SW 1271 (cell line): ENCODE measurements around the gene PCDHGA6.
"Not testable (repeated sequence)": the region's sequence is repeated elsewhere in the genome, so short reads cannot be mapped to it uniquely, and the experiment has no call there.

Experiments used
- DNase-seq, 2 experiments: peaks; one replicate each; lab custom pipeline; 2025; lab: John Stamatoyannopoulos, UW

PCDHGA6 gene

DNA sequence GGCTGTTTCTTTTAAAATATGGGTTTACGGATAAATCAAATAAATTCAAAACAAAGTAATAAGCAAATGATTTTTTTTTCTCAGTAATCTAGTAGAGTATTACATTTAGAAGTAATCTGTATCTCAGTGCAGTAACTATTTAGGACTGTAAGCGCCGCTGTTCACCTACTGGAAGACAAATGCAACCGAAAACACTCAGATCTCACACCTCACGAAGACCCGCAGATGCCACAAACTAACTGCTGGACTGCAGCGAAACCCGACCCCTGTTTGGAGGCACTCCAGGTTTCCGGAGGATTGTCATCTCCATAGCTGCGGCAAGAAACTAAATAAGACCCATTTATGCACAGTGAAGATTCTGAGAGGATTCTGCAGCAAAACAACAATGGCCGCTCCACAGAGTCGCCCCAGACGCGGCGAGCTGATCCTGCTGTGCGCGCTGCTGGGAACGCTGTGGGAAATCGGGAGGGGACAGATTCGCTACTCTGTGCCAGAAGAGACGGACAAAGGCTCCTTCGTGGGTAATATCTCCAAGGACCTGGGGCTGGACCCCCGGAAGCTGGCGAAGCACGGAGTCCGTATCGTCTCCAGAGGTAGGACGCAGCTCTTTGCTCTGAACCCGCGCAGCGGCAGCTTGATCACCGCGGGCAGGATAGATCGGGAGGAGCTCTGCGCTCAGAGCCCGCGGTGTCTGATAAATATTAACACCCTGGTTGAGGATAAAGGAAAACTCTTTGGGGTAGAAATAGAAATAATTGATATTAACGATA lies 18.9 kb downstream of the PCDHGA6 start, which contains the start of gene PCDHGA8:
Gene PCDHGA8, plus strand, starts transcription at position 205 of the 770 bp plus-strand sequence. Its CDS starts 181 bp downstream, at position 386.
- DNase-seq, result peak in 1 of 2 experiments; percentile 52

DNA sequence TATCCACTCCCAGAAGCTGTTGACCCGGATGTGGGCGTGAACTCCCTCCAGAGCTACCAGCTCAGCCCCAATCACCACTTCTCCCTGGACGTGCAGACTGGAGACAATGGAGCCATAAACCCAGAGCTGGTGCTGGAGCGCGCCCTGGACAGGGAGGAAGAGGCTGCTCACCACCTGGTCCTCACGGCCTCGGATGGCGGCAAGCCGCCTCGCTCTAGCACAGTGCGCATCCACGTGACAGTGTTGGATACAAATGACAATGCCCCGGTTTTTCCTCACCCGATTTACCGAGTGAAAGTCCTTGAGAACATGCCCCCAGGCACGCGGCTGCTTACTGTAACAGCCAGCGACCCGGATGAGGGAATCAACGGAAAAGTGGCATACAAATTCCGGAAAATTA lies 19.6 kb downstream of the PCDHGA6 start:
- no peak for DNase-seq

DNA sequence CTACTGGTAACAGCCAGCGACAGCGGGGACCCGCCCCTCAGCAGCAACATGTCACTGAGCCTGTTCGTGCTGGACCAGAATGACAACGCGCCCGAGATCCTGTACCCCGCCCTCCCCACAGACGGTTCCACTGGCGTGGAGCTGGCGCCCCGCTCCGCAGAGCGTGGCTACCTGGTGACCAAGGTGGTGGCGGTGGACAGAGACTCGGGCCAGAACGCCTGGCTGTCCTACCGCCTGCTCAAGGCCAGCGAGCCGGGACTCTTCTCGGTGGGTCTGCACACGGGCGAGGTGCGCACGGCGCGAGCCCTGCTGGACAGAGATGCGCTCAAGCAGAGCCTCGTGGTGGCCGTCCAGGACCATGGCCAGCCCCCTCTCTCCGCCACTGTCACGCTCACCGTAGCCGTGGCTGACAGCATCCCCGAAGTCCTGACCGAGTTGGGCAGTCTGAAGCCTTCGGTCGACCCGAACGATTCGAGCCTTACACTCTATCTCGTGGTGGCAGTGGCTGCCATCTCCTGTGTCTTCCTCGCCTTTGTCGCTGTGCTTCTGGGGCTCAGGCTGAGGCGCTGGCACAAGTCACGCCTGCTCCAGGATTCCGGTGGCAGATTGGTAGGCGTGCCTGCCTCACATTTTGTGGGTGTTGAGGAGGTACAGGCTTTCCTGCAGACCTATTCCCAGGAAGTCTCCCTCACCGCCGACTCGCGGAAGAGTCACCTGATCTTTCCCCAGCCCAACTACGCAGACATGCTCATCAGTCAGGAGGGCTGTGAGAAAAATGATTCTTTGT lies 20.9 kb downstream of the PCDHGA6 start:
- not testable (repeated sequence) for DNase-seq

DNA sequence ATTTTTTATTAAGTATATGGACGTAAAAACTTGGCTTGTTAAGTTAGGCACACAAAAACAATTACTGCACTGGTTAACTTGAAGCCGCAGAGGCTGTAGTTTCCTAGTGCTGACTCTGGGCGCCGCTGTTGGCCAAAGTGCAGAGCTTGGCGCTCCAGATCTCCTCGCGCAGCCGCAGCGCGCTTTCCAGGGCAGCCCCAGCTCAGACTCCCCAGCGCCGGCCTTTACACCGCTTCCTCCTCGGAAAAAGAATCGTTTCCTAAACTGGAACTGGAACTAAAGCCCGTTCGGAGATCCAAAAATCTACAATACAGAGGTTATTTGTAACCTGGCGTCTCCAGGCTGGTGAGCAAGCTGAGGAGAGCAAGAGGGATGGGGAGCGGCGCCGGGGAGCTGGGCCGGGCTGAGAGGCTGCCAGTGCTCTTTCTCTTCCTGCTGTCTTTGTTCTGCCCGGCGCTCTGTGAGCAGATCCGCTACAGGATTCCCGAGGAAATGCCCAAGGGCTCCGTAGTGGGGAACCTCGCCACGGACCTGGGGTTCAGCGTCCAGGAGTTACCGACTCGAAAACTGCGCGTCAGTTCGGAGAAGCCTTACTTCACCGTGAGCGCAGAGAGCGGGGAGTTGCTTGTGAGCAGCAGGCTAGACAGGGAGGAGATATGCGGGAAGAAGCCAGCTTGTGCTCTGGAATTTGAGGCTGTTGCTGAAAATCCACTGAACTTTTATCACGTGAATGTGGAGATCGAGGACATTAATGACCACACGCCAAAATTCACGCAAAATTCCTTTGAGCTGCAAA lies 24.3 kb downstream of the PCDHGA6 start, which contains the start of gene PCDHGB5:
Gene PCDHGB5, plus strand, starts transcription at position 192 of the 796 bp plus-strand sequence. Its CDS starts 181 bp downstream, at position 373.
- peak in 1 of 2 experiments; percentile 48 for DNase-seq

DNA sequence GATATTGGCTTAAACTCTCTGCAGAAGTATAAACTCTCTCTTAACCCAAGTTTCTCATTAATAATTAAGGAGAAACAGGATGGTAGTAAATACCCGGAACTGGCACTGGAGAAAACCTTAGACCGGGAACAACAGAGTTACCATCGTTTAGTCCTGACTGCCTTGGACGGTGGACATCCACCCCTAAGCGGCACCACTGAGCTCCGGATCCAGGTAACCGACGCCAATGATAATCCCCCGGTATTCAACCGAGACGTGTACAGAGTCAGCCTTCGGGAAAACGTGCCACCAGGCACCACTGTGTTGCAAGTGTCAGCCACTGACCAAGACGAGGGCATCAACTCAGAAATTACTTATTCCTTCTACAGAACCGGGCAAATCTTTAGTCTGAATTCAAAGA lies 24.9 kb downstream of the PCDHGA6 start:
- DNase-seq, result no peak

DNA sequence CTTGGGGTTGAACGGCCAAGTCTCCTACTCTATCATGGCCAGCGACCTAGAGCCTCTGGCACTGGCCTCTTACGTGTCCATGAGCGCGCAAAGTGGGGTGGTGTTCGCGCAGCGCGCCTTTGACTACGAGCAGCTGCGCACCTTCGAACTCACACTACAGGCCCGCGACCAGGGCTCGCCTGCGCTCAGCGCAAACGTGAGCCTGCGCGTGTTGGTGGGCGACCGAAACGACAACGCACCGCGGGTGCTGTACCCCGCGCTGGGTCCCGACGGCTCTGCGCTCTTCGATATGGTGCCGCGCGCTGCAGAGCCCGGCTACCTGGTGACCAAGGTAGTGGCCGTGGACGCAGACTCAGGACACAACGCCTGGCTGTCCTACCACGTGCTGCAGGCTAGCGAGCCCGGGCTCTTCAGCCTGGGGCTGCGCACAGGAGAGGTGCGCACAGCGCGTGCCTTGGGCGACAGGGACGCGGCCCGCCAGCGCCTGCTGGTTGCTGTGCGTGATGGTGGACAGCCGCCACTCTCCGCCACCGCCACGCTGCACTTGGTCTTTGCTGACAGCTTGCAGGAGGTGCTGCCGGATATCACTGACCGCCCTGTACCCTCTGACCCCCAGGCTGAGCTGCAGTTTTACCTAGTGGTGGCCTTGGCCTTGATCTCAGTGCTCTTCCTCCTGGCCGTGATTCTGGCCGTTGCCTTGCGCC lies 26.0 kb downstream of the PCDHGA6 start:
- DNase-seq, result no peak

DNA sequence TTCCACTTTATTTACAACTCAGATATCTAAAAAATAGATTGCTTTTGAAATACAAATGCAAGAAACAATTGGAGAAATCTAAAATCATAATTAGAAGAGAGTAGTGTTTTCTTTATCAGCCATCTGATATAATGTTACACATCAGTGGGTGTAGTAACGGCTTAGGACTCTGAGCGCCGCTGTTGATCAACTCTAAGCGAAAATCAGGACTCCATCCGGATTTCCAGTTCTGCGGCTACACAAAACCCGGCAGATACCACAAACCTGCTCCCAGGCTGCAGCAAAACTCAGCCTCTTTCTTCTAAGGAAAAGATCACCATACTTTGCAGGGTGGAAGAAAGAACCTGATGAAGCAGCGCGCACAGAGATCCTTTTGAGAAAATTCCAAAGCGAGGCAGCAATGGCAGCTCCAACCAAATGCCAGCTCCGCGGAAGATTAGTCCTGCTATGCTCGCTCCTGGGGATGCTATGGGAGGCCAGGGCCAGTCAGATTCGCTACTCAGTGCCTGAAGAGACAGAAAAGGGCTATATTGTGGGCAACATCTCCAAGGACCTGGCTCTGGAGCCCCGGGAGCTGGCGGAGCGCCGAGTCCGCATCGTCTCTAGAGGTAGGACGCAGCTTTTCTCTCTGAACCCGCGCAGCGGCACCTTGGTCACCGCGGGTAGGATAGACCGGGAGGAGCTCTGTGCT lies 29.0 kb downstream of the PCDHGA6 start, which contains the start of gene PCDHGA9:
Gene PCDHGA9, plus strand, starts transcription at position 226 of the 691 bp plus-strand sequence. Its CDS starts 175 bp downstream, at position 401.
- DNase-seq, result no peak

DNA sequence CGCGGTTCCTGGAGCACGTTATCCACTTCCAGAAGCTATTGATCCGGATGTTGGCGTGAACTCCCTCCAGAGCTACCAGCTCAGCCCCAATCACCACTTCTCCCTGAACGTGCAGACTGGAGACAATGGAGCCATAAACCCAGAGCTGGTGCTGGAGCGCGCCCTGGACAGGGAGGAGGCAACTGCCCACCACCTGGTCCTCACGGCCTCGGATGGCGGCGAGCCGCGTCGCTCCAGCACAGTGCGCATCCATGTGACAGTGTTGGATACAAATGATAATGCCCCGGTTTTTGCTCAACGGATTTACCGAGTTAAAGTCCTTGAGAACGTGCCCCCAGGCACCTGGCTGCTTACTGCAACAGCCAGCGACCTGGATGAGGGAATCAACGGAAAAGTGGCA lies 29.7 kb downstream of the PCDHGA6 start:
- DNase-seq, result no peak

DNA sequence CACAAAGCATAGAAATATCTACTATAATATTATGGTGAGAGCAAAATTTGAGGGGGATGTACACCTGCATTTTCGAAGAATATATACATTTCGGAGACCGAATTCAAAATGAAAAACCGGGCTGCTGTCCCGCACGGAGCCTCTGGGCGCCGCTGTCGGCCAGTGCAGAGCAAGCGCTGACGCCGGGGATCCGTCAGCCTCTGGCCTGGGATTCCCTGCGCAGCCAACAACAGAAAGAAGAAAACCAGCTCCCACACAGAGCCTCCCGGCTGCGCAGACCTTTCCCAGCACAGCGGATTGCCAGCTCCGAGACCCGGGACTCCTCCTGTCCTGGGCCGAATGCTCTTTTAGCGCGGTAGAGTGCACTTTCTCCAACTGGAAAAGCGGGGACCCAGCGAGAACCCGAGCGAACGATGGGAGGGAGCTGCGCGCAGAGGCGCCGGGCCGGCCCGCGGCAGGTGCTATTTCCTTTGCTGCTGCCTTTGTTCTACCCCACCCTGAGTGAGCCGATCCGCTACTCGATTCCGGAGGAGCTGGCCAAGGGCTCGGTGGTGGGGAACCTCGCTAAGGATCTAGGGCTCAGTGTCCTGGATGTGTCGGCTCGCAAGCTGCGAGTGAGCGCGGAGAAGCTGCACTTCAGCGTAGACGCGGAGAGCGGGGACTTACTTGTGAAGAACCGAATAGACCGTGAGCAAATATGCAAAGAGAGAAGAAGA lies 34.3 kb downstream of the PCDHGA6 start, which contains the start of gene PCDHGB6:
Gene PCDHGB6, plus strand, starts transcription at position 232 of the 716 bp plus-strand sequence. Its CDS starts 182 bp downstream, at position 414.
- DNase-seq, result not testable (repeated sequence)

DNA sequence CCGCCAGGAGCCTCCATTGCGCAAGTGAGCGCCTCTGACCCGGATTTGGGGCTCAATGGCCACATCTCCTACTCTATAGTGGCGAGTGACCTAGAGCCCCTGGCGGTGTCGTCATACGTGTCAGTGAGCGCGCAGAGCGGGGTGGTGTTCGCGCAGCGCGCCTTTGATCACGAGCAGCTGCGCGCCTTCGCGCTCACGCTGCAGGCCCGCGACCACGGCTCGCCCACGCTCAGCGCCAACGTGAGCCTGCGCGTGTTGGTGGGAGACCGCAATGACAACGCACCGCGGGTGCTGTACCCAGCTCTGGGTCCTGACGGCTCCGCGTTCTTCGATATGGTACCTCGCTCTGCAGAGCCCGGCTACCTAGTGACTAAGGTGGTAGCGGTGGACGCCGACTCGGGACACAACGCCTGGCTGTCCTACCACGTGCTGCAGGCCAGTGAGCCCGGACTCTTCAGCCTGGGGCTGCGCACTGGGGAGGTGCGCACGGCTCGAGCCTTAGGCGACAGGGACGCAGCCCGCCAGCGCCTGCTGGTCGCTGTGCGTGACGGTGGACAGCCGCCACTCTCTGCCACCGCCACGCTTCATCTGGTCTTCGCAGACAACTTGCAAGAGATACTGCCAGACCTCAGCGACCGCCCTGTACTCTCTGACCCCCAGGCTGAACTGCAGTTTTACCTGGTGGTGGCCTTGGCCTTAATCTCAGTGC lies 36.1 kb downstream of the PCDHGA6 start:
- DNase-seq, result no peak

DNA sequence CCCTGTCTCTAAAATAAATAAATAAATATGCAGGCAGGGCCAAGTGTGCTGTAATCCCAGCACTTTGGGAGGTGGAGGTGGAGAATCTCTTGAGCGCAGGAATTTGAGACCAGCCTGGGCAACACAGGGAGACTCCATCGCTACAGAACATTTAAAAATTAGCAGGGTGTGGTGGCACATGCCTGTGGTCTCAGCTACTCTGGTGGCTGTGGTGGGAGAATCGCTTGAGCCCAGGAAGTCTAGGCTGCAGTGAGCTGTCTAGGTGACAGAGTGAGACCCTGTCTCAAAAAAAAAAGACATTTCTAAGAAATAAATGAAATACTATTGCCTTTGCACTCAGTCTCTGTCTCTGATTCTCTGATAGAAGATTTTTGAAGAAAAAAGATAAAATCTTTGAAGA lies 37.9 kb downstream of the PCDHGA6 start:
- DNase-seq, result no peak

DNA sequence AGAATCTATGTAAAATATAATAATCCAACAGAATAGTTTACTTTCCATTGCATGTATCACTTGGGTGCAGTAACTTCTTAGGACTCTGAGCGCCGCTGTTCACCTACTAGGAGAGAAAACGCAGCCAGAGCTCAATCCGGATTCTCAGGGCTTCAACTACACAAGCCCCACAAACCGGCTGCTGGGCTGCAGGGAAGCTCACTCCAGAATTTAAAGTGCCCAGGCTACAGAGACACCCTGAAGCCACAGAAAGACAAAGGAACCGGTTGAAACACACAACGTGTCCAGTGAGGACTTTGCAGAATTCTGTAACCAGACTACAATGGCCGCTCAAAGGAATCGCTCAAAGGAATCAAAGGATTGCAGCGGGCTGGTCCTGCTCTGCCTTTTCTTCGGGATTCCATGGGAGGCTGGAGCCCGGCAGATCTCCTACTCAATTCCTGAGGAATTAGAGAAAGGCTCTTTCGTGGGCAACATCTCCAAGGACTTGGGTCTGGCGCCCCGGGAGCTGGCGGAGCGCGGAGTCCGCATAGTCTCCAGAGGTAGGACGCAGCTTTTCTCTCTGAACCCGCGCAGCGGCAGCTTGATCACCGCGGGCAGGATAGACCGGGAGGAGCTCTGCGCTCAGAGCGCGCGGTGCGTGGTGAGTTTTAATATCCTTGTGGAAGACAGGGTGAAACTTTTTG lies 39.3 kb downstream of the PCDHGA6 start, which contains the start of gene PCDHGA10:
Gene PCDHGA10, plus strand, starts transcription at position 134 of the 686 bp plus-strand sequence. Its CDS starts 189 bp downstream, at position 323.
- DNase-seq, result no peak

DNA sequence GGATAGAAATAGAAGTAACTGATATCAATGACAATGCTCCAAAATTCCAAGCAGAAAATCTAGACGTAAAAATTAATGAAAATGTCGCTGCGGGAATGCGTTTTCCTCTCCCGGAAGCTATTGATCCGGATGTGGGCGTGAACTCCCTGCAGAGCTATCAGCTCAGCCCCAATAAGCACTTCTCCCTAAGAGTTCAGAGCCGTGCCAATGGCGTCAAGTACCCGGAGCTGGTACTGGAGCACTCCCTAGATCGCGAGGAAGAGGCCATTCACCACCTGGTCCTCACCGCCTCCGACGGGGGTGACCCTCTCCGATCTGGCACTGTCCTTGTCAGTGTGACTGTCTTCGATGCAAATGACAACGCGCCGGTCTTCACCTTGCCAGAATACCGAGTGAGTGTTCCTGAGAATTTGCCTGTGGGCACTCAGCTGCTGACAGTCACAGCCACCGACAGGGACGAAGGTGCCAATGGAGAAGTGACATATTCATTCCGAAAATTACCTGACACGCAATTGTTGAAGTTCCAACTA lies 39.9 kb downstream of the PCDHGA6 start:
- DNase-seq, result no peak

DNA sequence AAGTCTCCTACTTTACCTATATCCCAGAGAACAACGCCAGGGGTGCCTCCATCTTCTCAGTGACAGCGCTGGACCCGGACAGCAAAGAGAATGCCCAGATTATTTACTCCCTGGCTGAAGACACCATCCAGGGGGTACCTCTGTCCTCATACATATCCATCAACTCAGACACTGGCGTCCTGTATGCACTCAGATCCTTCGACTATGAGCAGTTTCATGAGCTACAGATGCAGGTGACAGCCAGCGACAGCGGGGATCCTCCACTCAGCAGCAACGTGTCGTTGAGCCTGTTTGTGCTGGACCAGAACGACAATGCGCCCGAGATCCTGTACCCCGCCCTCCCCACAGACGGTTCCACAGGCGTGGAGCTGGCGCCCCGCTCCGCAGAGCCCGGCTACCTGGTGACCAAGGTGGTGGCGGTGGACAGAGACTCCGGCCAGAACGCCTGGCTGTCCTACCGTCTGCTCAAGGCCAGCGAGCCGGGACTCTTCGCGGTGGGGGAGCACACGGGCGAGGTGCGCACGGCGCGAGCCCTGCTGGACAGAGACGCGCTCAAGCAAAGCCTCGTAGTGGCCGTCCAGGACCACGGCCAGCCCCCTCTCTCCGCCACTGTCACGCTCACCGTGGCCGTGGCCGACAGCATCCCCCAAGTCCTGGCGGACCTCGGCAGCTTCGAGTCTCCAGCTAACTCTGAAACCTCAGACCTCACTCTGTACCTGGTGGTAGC lies 41.0 kb downstream of the PCDHGA6 start:
- DNase-seq, result not testable (repeated sequence)

DNA sequence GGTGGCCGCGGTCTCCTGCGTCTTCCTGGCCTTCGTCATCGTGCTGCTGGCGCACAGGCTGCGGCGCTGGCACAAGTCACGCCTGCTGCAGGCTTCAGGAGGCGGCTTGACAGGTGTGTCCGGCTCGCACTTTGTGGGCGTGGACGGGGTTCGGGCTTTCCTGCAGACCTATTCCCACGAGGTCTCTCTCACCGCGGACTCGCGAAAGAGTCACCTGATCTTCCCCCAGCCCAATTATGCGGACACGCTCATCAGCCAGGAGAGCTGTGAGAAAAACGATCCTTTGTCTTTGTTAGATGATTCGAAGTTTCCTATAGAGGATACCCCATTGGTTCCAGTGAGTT lies 41.6 kb downstream of the PCDHGA6 start:
- not testable (repeated sequence) for DNase-seq

DNA sequence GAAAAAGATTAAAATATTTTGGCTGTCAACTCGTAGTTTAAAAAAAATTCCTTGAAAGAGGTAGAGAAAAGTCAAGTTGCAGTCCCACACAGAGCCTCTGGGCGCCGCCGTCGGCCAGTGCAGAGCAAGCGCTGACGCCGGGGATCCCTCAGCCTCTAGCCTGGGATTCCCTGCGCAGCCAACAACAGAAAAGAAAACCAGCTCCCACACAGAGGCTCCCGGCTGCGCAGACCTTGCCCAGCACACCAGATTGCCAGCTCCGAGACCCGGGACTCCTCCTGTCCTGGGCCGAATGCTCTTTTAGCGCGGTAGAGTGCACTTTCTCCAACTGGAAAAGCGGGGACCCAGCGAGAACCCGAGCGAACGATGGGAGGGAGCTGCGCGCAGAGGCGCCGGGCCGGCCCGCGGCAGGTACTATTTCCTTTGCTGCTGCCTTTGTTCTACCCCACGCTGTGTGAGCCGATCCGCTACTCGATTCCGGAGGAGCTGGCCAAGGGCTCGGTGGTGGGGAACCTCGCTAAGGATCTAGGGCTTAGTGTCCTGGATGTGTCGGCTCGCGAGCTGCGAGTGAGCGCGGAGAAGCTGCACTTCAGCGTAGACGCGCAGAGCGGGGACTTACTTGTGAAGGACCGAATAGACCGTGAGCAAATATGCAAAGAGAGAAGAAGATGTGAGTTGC lies 43.9 kb downstream of the PCDHGA6 start, which contains the start of gene PCDHGB7:
Gene PCDHGB7, plus strand, starts transcription at position 184 of the 679 bp plus-strand sequence. Its CDS starts 183 bp downstream, at position 367.
- not testable (repeated sequence) for DNase-seq
